Activated naive CD8-positive, alpha-beta T cell treated with anti-CD3 and anti-CD28 coated beads, Interleukin-2, amount 50 U/mL, for 16 hours (primary cell): Measurements from ENCODE around the gene FGF2.
"Not testable (repeated sequence)": the region's sequence is repeated elsewhere in the genome, so short reads cannot be mapped to it uniquely, and the experiment has no call there.

Experiments
- DNase-seq: peaks from one replicate; pipeline ENCODE4 v3.0.0-alpha.2; 2020; ENCODE audit warnings: low read depth, low spot score

The FGF2 gene

DNA sequence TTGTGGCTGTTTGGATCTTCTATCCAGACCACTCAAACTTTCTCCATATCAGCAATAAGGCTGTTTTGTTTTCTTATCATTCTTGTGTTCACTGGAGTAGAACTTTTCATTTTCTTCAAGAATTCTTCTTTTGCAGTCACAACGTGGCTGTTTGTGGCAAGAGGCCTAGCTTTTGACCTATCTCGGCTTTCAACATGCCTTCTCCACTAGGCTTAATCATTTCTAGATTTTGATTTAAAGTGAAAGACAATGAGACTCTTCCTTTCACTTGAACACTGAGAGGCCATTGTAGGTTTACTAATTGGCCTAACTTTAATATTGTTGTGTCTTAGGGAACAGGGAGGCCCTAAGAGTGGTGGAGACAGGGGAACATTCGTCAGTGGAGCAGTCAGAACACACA is 19.1 kb downstream of the FGF2 start:
- no peak for DNase-seq

DNA sequence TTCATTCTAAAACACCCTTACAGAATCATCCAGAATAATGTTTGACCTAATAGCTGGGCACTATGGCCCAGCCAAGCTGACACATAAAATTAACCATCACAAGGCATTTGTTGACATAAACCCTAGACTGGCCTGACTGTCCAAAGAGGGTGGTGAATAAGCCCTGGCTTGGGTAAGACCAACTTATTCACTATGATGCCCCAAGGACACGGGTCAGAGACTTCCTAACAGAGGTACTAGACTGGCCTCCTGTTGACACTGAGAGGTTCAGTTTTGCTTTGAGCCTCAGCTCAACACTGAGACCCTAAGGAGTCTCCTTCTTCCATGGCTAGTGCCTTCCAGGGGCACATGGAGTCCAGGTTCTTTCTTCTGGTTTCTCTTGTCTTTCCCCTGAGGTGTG is 21.3 kb downstream of the FGF2 start:
- no peak for DNase-seq

DNA sequence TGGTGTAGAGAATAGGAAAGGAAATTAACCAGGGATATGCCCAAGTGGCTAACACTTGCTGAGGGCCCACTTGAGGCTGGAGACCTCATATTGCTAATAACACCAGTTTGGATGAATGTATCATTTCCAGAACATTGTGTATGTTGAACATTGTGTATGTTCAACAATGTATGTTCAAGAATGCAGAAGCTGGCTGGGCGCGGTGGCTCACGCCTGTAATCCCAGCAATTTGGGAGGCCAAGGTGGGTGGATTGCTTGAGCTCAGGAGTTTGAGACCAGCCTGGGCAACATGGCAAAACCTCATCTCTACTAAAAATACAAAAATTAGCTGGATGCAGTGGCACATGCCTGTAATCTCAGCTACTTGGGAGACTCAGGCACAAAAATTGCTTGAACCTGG is 23.2 kb downstream of the FGF2 start:
- not testable (repeated sequence) for DNase-seq

DNA sequence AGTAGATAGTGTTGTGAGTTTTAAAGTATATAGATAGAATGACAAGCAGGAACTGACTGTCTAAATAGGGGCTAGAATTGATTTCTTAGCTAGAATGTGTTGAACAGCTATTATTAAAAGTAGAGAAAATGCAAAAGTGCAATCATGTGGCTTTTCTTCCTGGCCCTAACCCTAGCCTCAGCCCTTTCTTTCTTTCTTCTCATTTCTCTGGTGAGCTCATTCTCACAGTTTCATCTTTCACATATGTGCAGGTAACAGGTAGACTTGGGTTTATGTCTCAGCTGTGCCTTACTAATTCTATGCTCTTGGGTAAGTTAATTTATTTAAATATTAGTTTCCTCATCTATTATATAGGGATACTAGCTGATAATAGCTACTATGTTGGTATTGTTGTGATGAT is 24.9 kb downstream of the FGF2 start:
- no peak for DNase-seq

DNA sequence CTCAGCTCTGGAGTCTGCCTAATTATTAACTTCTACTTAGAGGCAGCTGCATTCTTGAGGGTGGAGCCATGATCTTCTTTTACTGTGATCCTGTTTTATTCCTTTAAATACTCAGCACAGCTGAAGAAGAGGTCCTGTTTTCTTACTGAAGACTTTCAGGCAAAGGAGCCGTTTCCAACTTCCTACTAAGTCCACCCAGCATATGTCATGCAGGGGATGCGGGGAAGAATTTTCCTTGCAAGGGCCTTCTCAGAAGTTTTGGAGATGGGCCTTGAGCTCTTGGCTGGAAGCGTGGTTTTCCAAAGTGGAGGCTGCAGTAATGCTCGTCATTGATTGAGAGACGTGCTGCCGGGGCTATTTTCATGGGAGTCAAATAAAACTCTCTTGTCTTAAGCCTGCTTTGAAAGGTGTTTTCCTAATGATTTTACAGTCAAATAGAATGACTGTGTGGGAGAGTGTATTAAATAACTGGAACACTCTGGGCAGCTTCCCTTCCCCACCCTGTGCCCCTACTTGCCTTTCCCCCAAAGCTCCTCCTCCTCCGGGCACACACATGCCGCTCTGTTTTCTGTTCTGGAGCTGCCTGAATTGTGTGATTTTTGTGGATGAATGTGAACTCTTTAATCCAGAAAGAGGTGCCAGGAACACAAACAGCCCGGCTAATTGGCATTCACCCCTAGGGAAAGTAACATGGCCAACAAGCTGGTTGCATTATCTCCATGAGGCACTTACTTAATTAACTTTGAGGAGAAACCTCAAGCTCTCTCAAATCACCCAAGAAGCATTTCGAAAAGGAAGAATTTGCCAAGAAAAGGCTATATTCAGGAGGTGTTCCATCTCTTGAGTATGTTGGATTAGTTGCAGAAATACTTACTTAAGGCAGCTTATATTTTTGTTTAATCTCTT is 28.1 kb downstream of the FGF2 start:
- no peak for DNase-seq

DNA sequence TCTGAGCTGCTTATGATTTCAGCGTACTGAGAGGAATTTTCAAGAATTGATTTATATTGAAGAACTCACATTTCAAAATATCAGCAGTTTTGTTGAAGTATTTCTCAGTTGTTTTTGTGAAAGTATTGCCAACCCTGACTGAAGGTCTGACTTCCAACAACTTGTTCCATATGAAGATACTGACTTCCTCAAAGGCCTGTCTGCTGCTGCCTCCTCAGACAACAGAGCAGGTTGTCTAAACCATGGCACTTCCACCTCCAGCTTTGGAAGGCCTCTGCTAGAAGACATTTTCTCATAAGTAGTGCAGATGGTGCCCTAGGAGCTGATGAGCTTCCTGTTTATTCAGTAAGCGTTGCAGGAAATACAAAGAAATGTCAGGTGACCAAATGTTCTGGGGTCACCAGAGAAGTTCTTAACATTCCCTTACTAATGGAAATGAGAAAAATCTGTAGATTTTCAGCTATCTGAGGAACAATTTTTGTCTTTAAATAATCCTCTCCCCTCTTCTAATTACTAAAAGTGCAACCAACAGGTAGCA is 28.8 kb downstream of the FGF2 start:
- DNase-seq = no peak

DNA sequence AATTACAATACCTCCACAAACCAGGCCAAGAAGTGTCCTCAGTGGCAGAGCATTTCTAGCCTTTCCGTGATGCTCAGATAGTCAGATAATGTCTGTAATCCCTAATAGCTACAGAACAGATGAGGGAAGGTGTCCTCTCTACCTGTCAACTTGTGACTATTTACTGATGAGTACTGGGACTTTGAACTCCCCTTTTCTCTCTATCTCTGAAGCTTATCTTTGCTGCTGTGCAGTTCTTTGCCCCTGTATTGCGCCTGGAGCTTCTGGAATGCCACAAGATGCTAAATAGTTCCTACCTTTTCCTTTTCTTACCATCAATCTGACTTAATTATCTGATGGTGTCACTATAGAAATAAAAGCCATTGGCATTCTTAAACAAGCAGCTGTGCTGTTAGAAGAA is 30.5 kb downstream of the FGF2 start:
- DNase-seq = no peak

DNA sequence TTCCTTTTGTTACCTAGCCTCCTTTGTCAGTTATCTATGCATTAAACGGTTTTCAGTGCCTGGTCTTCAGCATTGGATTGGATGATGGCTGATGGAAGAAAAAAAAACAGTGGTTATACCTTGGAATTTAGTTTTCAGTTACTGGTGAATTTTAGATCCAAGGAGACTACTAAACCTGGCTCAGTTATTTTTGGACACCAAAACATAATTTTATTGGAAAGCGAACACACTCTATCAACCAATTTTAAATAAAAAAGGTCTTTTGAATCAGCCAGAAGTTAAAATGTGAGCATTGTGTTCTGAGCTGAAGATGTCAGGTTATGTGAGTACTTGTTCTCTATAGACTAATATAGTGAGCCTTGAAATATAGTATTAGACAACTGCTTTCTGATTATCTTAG is 32.1 kb downstream of the FGF2 start:
- DNase-seq = no peak

DNA sequence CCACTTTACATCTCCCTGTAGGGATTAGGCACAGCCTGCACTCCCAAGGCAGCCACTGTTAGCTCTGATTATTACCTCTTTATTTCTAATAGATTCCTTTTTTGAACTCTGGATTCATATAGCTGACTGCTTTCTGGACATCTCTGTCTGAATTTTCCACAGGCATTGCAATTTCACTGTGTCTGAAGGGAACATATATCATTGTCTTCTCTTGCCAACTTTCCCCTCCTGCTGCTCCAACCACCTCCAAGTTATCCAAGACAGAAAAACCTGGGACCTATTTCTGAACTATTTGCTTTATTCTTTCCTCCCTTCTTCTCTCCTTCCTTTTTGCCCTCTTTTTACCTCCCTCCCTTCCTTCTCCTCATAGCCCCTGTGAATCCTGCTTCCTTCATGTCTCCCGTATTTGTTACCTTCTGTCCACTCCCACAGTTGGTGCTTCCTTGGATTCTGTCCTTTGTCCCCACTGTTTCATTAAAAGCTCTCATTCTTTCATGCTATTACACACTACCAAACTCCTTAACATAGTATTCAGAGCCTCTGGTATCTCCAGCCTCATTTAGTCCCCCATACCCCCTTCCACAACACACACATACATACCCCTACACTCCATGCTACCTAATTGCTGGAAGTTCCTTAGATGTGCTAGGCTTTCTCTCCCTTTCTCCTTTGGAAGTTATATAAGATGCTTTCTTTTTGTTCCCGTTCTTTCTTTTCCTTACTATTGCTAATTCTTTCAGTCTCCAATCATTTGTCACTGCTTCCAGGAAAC is 34.7 kb downstream of the FGF2 start:
- no peak for DNase-seq

DNA sequence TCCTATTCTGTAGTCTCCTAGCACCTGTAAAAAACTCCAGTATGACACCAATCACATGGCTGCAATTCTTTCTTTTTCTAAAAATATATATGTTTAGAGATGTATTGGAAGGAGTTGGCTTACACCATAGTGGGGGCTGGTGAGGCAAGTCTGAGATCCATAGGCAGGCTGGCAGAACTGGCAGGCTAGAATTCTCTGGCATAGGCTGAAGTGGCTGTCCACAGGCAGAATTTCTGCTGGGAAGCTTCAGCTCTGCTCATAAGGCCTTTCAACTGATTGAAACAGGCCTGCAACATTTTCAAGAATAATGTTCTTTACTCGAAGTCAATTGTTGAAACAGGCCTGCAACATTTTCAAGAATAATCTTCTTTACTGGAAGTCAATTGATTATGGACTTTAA is 37.0 kb downstream of the FGF2 start:
- no peak for DNase-seq

DNA sequence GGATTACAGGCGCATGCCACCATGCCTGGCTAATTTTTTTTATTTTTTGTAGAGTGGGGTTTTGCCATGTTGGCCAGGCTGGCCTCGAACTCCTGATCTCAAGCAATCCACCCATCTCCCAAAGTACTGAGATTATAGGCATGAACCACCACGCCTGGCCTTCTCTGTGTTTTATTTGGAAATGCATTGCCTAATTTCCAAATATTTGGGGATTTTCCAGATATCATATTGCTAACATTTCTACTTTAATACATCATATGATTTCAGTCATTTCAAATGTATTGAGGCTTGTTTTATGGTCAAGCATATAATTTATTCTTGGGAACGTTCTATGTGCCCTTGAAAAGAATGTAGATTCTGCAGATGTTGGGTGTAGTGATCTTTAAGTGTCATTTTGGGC is 38.8 kb downstream of the FGF2 start:
- DNase-seq = no peak

DNA sequence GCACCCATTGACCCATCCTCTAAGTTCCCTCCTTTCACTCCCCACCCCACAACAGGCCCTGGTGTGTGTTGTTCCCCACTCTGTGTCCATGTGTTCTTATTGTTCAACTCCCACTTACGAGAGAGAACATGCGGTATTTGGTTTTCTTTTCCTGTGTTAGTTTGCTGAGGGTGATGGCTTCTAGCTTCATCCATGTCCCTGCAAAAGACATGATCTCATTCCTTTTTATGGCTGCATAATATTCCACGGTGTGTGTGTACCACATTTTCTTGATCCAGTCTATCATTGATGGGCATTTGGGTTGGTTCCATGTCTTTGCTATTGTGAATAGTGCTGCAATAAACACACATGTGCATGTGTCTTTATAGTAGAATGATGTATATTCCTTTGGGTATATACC is 41.6 kb downstream of the FGF2 start:
- not testable (repeated sequence) for DNase-seq

DNA sequence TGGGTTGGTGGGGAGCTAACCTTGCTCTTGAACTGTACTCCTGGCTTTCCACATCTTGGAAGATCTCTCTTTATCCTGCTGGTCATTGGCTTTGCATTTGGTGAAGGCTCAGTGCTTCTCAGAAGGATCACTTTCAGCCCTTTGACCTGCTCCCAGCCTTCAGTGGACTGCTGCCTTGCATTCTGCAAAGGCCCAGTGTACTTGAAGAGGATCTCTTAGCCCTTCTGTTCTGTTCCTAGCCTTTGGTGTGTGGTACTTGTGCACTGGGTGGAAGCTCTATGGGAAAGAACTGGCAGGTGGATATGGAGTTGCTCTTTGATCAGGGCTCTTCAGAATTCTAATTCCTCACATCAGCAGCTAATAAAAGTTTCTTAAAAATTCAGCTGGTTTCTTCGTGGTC is 46.5 kb downstream of the FGF2 start:
- DNase-seq = no peak

DNA sequence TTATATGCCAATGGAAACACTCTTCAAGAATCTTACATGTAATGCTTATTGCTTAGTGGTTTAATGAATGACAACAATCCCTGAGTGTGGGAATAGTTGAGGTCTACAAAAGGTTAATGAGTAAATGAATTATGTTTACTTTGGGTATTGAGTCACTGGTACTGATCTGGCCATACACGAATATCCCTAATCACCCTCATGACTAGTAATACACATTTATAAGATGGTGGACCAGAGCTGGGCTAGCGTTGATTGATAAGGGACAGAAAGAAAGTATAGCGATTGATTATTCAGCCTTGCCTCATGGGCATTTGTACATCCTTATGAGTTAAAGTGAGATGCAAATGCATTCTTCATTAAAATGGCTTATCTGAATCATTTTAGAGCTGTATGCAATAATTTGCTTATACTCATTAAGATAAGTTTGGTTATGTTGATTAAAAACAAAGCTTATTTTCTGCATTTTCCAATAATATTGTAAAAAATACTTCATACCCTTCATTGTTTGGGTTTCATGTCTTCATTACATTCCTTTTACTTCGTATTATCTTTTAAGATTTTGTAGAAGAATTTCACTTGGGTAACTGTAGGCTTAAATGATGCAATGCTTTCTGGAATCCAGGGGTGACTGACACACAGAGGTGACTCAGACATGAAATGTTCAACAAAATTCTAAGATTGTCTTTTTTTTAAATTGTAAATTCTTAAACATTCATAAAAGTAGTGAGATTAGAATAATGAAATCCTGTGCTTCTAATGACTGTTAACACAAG is 47.4 kb downstream of the FGF2 start:
- no peak for DNase-seq

DNA sequence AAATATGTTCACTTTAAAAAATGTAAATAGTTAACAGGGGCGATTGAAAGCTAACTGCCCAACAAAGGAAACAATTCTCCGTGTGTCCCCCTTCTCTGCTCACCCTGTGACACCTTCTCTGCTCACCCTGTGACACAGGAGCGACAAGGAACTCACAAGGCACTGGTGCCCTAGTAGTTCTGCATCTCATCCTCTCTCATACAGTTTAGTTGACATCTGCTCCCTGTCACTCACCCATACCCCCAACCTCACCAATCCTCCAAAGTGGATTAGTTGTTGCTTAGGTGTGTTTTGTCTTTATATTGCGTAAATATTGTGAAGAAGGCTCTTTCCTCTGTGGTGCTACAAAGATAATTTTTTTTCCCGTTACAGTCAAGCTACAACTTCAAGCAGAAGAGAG is 49.3 kb downstream of the FGF2 start:
- no peak for DNase-seq

DNA sequence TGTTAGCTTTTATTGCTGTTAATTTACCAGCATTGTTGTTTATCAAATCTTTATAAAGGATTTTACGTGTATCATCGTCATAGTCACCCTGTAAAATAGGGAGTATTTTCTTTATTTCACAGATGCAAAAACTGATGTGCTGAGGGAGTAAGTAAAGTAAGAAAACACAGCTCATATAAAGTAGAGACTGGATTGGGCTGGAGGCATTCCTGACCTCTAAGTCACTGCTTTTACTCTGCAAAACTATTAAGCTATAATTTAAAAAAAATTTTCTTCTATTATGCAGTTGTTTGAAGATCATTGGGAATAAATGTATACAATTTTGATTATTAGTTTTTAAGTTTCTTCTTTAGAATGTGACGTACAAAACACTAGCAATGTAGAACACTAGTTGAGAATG is 49.8 kb downstream of the FGF2 start:
- no peak for DNase-seq

DNA sequence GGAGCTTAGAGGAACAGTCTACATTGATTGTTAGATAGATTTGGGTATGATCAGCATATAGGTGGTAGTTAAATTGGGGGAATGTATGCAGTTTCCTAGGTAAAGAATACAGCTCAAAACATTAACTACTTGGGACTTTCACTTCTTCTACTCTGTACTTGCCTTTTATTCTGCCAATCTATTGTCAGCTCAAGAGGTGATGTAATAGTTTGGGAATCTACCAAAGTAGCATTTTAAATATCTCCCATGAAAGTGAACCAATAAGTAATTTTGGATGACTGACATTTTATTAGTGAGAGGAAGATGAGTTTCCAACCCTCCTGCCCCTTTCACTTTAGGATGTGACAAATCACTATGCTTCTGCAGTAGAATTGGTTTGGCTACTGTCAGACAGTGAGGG is 52.4 kb downstream of the FGF2 start:
- no peak for DNase-seq

DNA sequence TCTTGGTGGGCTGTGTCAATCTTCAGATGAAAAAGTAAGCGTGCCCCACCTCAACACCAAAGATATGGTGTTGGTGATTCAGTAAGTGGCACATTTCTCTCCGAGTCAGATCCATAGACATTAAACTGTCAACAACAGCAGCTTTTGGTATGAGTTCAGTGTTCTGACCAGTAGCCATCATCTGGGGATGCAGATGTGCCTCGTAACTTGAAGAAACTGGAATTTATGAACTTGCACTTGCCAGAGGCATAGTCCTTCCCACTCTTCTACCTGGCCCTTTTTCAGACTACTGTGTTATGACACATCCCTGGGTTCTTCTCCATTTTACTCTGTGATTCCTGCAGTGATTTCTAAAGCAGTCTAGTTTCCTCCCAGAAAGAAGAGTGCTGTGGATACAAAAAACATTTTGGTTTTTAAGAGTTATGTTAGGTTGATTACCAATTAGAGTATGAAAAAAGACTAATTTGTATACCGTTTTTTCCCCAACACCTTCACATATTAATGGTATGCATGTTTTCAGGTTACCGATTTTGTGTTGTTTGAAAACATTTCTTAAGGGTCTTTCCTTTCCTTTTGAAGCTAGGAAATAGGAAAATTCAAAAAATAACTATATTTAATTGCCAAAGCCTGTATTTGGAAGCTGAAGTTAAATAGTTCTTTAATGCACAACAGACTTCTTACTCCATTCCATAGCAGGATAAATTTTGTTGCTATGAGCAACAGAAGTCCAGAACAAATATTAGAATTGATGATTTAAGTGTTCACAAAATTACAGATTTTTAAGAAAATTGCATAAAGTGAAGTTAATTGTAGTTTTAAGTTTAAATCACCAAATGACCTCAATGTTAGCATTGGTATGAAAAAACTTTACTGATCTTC is 56.5 kb downstream of the FGF2 start:
- no peak for DNase-seq

DNA sequence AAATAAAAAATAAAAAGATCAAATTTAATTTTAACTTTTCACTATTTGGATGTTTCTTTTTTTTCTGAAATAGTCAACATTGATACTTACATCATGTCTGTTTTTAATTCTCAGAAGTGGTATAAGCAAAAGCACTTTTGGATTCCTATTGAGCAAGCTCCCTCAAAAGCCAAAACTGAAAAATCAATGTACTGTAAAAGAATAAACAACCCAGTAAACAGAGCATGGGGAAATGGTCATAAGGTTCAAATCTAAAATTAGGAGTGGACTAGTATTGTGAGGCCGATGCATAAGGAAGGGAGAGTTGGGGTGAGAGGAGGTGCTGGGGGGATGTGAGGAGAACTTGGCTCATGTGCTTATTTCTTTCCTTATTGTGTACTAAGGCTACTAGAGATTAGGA is 57.9 kb downstream of the FGF2 start:
- DNase-seq = no peak

DNA sequence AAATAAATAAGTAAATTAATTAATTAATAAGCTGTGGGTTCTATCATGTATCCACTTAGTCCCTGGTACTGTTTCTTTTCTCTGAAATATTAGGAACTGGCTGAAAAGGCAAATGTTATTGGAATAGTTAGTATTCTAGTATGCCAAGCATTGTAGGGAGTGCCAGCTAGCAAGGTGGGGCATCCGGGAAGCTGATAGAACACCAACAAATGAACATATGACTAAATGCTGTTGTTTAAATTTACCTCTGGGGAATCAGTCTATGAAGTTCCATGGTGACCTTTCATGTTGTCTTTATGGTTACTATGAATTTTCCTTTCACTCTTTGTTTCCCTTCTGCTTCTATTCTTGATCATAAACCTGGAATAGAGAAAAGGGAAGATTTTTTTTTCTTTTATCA is 63.1 kb downstream of the FGF2 start:
- no peak for DNase-seq
